ENCODE measurements around the gene HOXA3.

The HOXA3 gene

GRCh38 chr7:27189295-27189996, 37.1 kb upstream of the HOXA3 start:
- no peak overlapping the region for H3K4me3 ChIP-seq (ENCODE audit: low read depth, low read length)
- in situ Hi-C loops (cut with HindIII; ENCODE audit: low sequenced_read_pairs), result no loop called here
- TF ChIP-seq, protein P1, sequence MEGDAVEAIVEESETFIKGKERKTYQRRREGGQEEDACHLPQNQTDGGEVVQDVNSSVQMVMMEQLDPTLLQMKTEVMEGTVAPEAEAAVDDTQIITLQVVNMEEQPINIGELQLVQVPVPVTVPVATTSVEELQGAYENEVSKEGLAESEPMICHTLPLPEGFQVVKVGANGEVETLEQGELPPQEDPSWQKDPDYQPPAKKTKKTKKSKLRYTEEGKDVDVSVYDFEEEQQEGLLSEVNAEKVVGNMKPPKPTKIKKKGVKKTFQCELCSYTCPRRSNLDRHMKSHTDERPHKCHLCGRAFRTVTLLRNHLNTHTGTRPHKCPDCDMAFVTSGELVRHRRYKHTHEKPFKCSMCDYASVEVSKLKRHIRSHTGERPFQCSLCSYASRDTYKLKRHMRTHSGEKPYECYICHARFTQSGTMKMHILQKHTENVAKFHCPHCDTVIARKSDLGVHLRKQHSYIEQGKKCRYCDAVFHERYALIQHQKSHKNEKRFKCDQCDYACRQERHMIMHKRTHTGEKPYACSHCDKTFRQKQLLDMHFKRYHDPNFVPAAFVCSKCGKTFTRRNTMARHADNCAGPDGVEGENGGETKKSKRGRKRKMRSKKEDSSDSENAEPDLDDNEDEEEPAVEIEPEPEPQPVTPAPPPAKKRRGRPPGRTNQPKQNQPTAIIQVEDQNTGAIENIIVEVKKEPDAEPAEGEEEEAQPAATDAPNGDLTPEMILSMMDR (IDR thresholded peaks at IDR 0.05; ENCODE audit: low read depth, low read length, missing control alignments), result no peak
- no peak for DNase-seq (ENCODE audit: low read depth)

- DNase-seq (ENCODE audit: low read depth), result no peak
- H3K4me3 ChIP-seq (ENCODE audit: low read depth, low read length), result no peak overlapping the region
- TF ChIP-seq, protein P1 (IDR thresholded peaks at IDR 0.05; ENCODE audit: low read depth, low read length, missing control alignments), result no peak
- in situ Hi-C loops (cut with HindIII; ENCODE audit: low sequenced_read_pairs), result no loop called here
These were observed 36.3 kb upstream of the HOXA3 start for GRCh38 chr7:27188386-27189294.

GRCh38 chr7:27187475-27188385, 35.3 kb upstream of the HOXA3 start:
- in situ Hi-C loops (cut with HindIII; ENCODE audit: low sequenced_read_pairs), result no loop called here
- no peak overlapping the region for H3K4me3 ChIP-seq (ENCODE audit: low read depth, low read length)
- TF ChIP-seq, protein P1 (IDR thresholded peaks at IDR 0.05; ENCODE audit: low read depth, low read length, missing control alignments), result no peak
- DNase-seq (ENCODE audit: low read depth), result no peak

DNA sequence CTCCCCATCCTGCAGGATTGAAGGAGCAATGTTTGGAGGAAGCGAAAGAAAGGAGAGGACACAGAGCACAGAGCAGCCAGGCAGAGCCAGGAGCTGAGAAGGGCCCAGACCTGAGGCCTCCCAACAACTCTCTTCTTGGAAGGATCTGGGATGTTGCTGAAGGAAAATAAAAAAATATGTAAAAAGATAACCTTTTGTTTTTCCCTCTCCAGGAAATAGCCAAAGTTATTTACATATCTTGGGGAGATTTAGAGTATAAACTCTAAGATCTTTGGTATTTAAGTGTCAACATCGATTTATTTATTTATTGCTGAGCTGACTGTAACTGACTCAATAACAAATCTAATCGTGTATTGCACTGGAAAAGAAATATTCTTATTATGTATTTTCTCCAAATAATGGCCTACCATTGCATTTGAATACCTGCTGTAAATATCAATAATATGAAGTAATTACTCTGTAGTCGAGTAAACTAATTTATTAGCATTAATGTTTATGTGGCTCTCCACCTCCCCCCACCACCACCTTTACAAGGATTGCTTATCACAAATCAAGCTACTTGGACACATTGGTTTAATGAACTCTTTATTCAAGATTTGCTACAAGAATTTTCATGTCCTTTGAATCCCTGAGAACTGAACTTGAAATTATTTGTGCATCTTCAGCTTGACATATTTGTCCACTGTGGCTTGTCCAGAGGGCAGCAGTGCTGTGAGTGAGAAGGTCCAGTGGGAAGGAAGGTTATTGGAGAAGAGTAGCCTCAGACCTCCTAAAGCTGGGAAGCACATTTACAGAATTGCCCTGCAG, 34.5 kb upstream of the HOXA3 start:
- no peak for DNase-seq (ENCODE audit: low read depth)
- TF ChIP-seq, protein P1 (IDR thresholded peaks at IDR 0.05; ENCODE audit: low read depth, low read length, missing control alignments), result no peak
- no peak overlapping the region for H3K4me3 ChIP-seq (ENCODE audit: low read depth, low read length)
- in situ Hi-C loops (cut with HindIII; ENCODE audit: low sequenced_read_pairs), result no loop called here

DNA sequence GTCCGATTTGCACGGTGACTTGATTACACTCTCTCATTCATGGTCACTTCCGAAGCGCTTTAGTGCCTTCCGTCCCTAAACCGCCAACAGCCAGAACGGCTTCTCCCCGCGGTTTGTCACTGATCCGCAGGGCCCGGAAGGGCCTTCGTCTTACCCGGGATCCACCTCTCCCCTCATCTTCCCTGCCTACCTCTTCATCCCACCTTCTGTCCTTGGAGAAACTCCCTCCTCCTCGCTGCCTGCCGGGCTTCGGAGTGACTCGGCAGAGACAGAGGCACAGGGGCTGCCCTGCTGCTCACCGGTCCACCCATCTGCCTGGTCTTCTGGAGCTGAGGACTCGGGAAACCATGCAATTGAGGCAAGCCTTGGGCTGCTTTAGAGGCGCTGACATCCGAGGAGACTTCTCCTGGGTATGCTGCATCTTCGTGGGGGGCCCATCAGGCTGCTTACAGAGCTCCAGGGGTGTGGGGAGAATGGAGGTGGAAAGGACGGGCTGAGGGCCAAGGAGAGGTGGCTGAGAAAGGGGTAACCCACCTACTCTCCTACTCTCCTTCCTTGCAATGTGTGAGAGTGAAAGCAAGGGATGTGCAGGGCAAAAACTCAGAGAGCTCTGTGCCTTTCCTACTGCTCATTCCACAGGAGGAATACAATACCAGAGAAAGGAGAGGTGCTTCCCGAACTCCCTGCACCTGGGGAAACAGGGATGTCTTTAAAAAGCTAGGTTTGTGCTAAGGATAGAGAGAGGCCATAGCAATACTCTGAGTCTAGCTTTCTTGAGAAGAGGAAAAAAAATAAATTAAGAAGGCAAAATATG, 33.7 kb upstream of the HOXA3 start:
- no peak overlapping the region for H3K4me3 ChIP-seq (ENCODE audit: low read depth, low read length)
- DNase-seq (ENCODE audit: low read depth), result no peak
- in situ Hi-C loops (cut with HindIII; ENCODE audit: low sequenced_read_pairs), result no loop called here
- TF ChIP-seq, protein P1 (IDR thresholded peaks at IDR 0.05; ENCODE audit: low read depth, low read length, missing control alignments), result no peak
